ENCODE measurements around the gene OSTN.

DNA sequence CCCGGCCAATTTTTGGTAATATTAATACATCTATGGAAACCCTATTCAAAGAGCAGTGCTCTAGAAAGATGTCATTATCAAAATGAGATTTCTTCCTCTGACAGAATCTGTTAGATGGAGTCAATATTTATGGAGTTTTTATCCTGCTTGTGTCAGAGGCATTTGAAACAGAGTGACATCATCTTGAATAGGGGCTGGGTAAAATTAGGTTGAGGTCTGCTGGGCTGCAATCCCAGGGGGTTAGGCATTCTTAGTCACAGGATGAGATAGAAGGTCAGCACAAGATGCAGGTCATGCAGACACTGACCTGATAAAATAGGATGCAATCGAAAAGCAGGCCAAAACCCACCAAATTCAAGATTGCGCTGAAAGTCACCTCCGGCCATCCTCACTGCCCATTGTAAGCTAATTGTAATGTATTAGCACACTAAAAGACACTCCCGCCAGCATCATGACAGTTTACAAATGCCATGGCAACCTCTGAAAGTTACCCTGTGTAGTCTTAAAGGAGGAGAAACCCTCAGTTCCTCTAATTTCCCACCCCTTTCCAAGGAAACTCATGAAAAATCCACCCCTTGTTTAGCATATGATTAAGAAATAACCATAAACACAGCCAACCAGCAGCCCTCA, 102.9 kb downstream of the OSTN start:
- TF ChIP-seq, protein P1, sequence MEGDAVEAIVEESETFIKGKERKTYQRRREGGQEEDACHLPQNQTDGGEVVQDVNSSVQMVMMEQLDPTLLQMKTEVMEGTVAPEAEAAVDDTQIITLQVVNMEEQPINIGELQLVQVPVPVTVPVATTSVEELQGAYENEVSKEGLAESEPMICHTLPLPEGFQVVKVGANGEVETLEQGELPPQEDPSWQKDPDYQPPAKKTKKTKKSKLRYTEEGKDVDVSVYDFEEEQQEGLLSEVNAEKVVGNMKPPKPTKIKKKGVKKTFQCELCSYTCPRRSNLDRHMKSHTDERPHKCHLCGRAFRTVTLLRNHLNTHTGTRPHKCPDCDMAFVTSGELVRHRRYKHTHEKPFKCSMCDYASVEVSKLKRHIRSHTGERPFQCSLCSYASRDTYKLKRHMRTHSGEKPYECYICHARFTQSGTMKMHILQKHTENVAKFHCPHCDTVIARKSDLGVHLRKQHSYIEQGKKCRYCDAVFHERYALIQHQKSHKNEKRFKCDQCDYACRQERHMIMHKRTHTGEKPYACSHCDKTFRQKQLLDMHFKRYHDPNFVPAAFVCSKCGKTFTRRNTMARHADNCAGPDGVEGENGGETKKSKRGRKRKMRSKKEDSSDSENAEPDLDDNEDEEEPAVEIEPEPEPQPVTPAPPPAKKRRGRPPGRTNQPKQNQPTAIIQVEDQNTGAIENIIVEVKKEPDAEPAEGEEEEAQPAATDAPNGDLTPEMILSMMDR (conservative IDR thresholded peaks at IDR 0.05; ENCODE audit: low read depth in 2 of 2) = no peak
- no peak for TF ChIP-seq POLR2AphosphoS5 (IDR thresholded peaks at IDR 0.05; ENCODE audit: low read depth)
- TF ChIP-seq JUNB (IDR thresholded peaks at IDR 0.05; ENCODE audit: unreplicated experiment) = no peak
- TF ChIP-seq STAT1 (IDR thresholded peaks at IDR 0.05; ENCODE audit: unreplicated experiment) = no peak

Measured in GM23338 (cell line).